NCI-H146 (cell line): Measurements from ENCODE around the gene ENAH.
A peak's percentile ranks its signal among the peaks of the same experiment; 100 is the strongest.

Source experiments
- DNase-seq: peaks from one replicate; lab custom pipeline; 2025; lab: John Stamatoyannopoulos, UW

Gene ENAH

GRCh38 chr1:225470211-225471108 lies 182.5 kb downstream of the ENAH start:
- DNase-seq = no peak

DNA sequence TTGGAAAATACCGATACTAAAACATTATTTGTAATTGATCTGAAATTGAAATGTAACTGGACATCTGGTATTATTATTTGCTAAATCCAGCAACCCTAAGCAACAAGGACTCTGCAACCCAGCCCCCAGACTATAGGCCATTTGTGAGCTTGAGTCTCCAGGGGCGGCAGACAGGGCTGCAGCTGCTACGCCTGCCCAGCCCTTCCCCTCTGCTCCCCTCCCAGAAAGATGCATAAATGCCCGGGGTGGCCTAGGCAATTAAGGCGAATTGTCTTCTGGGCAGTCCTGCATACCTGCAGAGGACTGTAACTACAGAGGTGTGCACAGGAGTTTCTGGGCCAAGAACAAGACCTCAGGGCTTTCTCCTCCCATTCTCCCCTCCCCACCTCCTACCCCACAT lies 183.9 kb downstream of the ENAH start:
- DNase-seq = no peak

GRCh38 chr1:225468270-225469020 lies 184.5 kb downstream of the ENAH start:
- no peak for DNase-seq

- DNase-seq = no peak
Observed at GRCh38 chr1:225467193-225468020, 185.5 kb downstream of the ENAH start.

DNA sequence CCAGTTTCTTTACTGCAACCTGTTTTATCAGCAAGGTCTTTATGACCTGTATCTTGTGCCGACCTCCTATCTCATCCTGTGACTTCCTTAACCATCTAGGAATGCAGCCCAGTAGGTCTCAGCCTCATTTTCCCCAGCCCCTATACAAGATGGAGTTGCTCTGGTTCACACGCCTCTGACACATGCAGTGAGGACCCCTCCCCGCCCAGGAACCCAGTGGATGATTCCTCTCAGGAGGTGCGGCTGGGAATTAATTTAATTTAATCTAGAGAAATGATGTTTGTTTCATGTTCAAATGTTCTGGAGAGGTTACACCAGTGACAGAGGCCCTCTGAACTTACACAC lies 186.1 kb downstream of the ENAH start:
- no peak for DNase-seq

GRCh38 chr1:225465793-225466517 lies 187.0 kb downstream of the ENAH start:
- DNase-seq = no peak

DNA sequence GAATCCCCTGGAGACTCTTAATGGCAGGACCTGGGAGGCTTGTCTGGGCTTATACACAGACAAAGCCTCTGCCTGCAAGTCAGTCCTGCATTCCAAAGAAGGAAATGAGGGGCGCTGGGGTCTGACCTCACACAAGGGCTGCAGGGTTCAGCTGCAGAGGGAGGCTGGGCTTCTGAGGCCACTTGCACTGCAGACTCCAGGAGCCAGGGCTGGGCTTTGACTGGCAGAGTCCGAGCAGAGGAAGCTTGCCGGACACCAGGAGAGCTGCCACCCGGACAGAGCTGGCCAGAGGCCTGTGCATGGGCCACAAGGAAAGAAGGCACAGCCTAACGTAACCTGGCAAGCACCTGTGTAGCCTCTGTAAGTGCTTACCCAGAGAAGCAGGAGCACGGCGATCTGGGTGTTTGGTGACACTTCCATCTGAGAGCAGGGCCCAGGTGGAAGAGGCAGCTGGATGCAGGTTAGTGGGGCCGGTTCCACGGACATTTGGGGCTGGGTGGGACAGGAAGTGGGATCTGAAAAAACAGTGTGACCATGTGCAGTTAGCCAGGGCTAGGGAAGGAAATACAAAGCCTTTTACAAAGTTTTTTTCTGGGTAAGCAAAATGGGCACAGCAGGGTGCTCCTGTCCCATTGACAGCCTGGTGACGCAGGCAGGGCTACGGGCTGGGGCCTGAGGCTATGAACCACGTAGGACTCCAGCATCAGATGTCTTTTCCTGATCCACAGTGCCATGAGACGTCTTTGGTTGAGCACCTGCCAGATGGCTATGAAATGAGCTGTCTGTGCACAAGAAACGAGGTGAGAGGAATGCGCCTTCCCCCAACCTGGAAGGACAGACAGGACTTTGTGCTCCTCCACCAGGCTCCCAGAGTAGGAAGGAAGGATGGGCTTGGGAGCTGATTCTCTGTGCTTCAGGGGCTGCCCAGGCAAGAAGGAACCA lies 187.8 kb downstream of the ENAH start:
- DNase-seq = peak; percentile 79

- peak; percentile 87 for DNase-seq
Observed at GRCh38 chr1:225462714-225463574, 190.0 kb downstream of the ENAH start.

- peak; percentile 70 for DNase-seq
Observed at GRCh38 chr1:225462429-225462713, 190.6 kb downstream of the ENAH start.

DNA sequence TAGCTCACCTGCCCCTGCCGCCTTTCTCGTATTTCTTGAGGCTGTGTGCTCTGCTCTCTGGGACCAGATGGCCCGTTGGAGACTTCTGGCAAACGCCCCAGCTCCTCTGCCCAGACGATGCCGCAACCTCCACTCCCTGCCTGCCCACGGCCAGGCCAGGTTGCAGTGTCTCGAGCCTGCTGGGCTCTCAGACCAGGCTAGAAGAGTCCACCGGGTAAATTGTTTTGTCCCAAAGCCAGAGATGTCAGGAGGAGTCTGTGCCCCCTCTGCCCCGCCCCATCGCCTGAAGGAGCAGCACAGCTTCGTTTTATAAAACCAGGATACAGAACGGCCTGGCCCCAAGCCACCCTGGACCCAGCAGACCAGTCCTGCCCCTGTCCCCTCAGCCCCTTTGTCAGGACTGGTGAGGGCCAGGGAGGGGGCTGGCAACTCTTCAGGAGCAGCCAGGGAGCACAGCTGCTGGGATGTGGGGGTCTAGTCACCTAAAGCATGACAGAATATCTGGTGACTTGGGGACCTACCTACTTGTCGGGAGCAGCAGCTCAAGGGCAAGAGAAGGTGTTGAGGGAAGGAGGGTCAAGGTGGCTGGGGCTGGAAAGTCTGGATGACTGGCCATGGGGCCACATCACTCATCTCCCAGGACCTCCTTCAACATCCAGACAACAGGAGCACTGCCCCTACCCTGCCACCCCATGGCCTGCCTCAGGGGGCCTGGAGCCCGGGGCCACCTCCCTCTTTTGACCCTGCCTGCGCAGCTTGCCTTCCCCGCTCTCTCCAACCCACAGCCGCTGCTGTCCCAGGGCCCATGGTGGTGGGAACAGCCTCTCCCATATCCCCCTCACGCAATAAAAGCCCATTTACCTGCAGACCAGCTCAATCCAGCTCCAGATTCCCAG lies 191.1 kb downstream of the ENAH start:
- DNase-seq = no peak

- DNase-seq = no peak
Observed at GRCh38 chr1:225460737-225461532, 192.0 kb downstream of the ENAH start.

- DNase-seq = no peak
Observed at GRCh38 chr1:225460021-225460736, 192.7 kb downstream of the ENAH start.

GRCh38 chr1:225458222-225458631 lies 194.7 kb downstream of the ENAH start:
- no peak for DNase-seq

DNA sequence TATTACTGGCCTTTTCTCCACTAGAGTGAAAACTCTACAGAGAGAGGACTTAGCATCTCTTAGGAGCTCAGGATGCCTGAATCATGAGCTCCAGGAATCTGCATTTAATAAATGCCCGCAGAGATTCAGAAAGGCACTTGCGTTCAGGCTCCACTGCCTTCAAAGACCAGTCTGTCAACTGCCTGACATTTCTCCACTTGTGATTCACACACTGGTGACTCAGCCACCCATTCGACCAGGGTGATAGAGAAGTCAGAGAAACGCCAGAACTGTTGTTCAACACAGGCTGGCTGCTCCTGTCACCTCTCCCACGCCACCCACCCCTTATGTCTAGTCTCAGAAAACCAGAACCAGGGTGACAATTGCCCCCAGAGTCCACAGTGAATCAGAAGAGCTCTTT lies 198.2 kb downstream of the ENAH start:
- DNase-seq = peak; percentile 28

DNA sequence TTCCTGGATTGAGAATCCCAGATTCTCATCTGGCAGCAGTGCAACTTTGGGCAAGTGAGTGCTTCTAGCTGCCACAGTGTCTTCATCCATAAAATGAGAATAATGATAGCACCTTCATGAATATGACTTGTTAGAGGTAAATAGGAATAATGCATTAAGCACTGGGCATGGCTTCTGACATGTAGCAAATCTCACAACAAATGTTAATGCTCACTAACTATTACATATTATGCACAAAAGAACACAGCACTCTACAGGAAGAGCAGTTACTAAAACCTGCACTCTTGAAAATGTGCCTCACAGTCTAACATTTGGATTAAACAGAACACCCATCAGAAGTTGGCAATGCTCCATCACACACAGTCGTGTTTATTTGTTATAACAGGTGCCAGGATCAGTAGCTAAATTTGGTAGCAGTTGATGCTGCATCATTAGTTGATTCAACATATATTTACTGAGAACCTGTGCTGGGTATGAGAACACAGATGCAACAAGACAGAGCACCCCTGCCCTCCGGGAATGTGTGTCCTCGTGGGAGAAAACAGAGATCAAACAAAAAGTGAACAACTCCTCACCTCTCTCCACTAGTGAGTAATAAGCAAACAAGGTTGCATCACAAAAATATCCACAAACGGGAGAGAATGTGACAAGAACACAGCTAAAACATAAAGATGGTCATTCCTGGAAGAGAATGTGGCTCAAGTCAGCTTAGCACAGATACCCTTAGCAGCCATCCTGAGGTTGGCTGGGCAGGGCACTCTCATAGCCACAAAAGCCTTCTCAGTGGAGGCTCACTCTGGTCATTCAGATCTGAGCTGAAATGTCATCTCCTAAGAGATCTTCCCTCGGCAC lies 198.9 kb downstream of the ENAH start:
- DNase-seq = peak; percentile 62

DNA sequence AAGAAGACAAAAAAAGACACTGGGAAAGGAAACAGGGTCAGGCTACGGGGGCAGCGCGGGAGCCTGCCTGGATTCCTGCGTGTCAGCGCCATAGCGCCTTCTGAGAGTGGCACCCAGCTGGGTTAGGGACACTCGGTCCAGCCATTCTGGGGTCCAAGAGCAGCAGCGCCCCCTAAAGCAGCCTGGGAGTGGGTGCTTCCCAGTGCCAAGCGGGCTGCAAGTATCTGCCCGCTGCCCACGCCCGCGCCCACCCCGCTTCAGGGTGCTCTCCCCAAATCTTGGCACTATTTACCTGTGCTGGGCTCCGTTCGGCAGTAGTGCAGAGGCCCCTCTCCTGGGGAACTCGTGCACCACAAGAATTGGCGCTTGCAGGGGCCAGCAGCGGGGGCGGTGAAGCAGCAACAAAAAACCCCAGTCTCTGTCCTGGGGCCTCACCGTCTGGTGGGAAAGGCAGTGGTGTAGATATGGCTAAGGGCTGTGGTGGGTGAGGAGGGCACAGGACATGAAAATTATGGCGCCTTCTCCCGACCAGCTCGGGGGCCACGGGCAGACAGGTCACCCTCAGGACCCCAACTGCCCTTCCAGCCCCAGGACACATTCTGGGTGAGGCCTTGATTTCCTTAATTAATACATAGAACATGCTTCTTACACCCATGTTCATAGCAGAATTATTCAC lies 200.9 kb downstream of the ENAH start:
- no peak for DNase-seq
